ENCODE results near the gene CCDC178. TPM values are rescaled to one million over a fixed set of nuclear protein-coding genes. Genes with fewer than 3 reads are reported as not detected.

The CCDC178 gene
- total RNA-seq, 1 donor from 2014 or later = not detected

GRCh38 chr18:33307520-33307919 is 133.0 kb downstream of the CCDC178 start:
- no peak for TF ChIP-seq CTCF (IDR thresholded peaks at IDR 0.05)
- Mint-ChIP-seq H3K27me3 (ENCODE audit: low read depth) (no peaks in the 10 kb centered on the region), H3K9me3 (ENCODE audit: low read depth) (no peaks in the 10 kb centered on the region), H3K27ac (ENCODE audit: unreplicated experiment) (no peak overlapping the region), H3K4me3 (ENCODE audit: unreplicated experiment) (no peak overlapping the region), H3K4me1 (ENCODE audit: low read depth) (no peaks in the 10 kb centered on the region), H3K36me3 (ENCODE audit: low read depth) (no peaks in the 10 kb centered on the region)
- DNase-seq (ENCODE audit: low spot score) = no peak

DNA sequence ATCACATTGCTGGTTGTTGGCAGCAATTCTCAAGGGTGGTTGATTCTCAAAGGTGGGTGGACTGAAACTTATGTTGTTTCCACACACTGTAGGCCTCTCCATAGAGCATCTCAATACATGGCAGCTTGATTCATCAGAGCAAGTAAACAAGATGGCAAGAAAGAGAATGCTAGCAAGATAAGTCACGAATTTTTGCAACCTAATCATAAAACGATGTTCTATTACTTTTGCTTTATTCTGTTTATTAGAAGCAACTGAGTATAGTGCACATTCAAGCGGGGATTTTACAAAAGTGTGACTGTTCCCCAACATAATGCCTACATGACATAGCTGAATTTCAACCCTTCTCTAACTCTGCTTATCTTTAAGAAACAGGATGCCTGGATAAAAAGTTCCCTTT is 136.2 kb downstream of the CCDC178 start:
- Mint-ChIP-seq H3K4me3 (ENCODE audit: unreplicated experiment) (no peak overlapping the region), H3K36me3 (ENCODE audit: low read depth) (no peaks in the 10 kb centered on the region), H3K4me1 (ENCODE audit: low read depth) (no peaks in the 10 kb centered on the region), H3K9me3 (ENCODE audit: low read depth) (no peaks in the 10 kb centered on the region), H3K27me3 (ENCODE audit: low read depth) (no peaks in the 10 kb centered on the region), H3K27ac (ENCODE audit: unreplicated experiment) (no peak overlapping the region)
- no peak for DNase-seq (ENCODE audit: low spot score)
- no peak for TF ChIP-seq CTCF (IDR thresholded peaks at IDR 0.05)

- no peak for DNase-seq (ENCODE audit: low spot score)
- no peaks in the 10 kb centered on the region for H3K36me3 Mint-ChIP-seq (ENCODE audit: low read depth)
- no peaks in the 10 kb centered on the region for H3K9me3 Mint-ChIP-seq (ENCODE audit: low read depth)
- no peak overlapping the region for H3K4me3 Mint-ChIP-seq (ENCODE audit: unreplicated experiment)
- peaks cover 8% of the 10 kb centered on the region for H3K27me3 Mint-ChIP-seq (ENCODE audit: low read depth)
- TF ChIP-seq CTCF (IDR thresholded peaks at IDR 0.05) = no peak
- no peaks in the 10 kb centered on the region for H3K4me1 Mint-ChIP-seq (ENCODE audit: low read depth)
- H3K27ac Mint-ChIP-seq (ENCODE audit: unreplicated experiment) = no peak overlapping the region
Measured at GRCh38 chr18:33291539-33291938, 149.0 kb downstream of the CCDC178 start.

DNA sequence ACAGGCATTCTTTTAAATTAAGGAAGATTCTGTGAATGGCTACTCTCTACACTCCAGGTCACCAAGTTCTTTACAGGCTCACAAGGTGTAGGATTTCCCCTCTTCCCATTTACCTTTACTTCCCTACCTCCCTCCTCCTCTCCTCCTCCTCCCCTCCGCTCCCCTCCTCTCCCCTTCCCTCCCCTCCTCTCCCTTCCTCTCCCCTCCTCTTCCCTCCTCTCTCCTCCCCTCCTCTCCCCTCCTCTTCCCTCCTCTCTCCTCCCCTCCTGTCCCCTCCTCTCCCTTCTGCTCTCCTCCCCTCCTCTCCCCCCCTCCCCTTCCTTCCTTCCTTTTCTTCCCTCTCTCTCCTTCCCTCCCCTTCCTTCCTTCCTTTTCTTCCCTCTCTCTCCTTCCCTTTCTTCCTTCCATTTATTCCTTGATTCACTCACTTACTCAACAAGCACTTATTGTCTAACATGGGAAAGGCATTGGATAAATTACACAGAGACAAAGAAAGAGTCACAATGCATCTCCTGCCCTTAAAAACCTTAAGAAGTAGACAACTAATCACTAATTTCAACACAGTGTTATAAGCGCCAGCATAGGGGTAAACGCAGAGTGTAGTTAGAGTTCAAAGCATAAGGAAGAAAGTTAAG is 152.3 kb downstream of the CCDC178 start:
- Mint-ChIP-seq H3K27ac (ENCODE audit: unreplicated experiment) (no peak overlapping the region), H3K36me3 (ENCODE audit: low read depth) (no peaks in the 10 kb centered on the region), H3K9me3 (ENCODE audit: low read depth) (no peaks in the 10 kb centered on the region), H3K4me1 (ENCODE audit: low read depth) (no peaks in the 10 kb centered on the region), H3K27me3 (ENCODE audit: low read depth) (peaks cover 4% of the 10 kb centered on the region), H3K4me3 (ENCODE audit: unreplicated experiment) (no peak overlapping the region)
- DNase-seq (ENCODE audit: low spot score) = no peak
- TF ChIP-seq CTCF (IDR thresholded peaks at IDR 0.05) = no peak

DNA sequence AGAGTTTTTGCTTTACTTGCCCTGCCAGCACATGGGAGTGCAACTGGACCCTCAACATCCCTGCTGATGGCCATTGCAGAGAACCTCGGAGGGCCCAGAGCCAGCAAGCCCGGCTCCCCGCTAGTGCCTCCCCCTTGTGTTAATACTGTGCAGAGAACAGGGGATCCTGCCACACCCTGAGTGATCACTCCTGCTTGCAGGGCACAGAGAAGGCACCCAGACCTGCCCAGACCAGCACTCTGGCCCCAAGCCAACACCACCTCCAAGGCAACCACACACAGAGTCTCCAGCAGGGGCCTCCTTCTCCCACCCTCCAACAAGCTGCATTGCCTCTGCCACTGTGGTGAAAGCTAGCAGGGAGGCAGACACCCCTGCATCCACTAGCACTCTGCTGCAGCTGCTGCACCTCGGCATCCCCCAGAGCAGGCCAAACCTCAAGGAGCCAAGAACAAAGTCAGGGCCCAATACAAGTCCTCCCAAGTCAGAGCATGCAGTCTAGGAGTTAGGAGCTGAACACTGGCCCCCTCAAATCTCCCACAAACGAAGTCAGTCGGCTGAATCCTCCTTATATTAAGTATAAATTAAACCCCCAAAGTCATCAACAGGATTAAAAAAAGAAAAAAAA is 157.7 kb downstream of the CCDC178 start:
- Mint-ChIP-seq H3K4me3 (ENCODE audit: unreplicated experiment) (no peak overlapping the region), H3K27ac (ENCODE audit: unreplicated experiment) (no peak overlapping the region), H3K4me1 (ENCODE audit: low read depth) (no peaks in the 10 kb centered on the region), H3K36me3 (ENCODE audit: low read depth) (no peaks in the 10 kb centered on the region), H3K9me3 (ENCODE audit: low read depth) (no peaks in the 10 kb centered on the region), H3K27me3 (ENCODE audit: low read depth) (no peaks in the 10 kb centered on the region)
- TF ChIP-seq CTCF (IDR thresholded peaks at IDR 0.05) = no peak
- peak; percentile 62 for DNase-seq (ENCODE audit: low spot score)
